DMS153 (cell line): ENCODE data around the gene OBSL1.

ENCODE experiments used
- DNase-seq: peaks from one replicate; lab custom pipeline; 2025; lab: John Stamatoyannopoulos, UW

The OBSL1 gene

GRCh38 chr2:219530048-219530963 is 41.0 kb downstream of the OBSL1 start:
- peak; percentile 62 for DNase-seq

DNA sequence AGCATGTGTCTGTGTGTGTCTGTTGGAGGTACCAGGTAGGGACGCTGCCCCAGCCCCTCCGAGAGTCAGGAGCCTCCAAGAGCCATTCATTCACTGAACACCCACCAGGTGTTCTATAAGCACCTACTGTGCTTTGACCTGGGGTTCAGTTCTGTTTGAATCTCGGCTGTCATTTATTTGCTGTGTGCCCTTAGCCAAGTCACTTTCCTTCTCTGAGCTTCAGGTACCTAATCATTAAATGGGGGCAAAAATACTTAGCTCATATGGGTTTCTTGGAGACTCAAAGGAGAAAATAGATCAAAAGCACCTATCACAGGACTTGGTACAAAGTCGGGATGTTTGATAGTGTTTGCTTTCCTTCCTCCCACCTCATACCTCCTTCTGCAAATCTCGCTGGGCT is 43.9 kb downstream of the OBSL1 start:
- DNase-seq = no peak

DNA sequence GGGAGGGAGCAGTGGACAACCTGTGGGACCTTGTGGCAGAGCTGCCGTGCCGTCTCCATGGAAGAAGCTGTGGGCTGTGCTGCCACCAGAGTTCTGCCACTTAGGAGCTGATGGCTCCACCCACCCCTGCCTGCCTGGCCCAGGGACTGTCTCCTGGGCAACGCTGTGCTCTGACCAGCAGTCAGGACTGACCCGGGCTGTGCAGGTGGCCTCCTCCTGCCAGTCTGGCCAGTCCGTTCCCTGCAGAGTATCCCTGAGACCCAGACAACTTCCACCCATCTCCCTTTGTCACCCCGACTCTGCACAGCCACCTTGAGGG is 44.3 kb downstream of the OBSL1 start:
- no peak for DNase-seq

GRCh38 chr2:219526320-219527075 is 44.8 kb downstream of the OBSL1 start:
- no peak for DNase-seq

GRCh38 chr2:219525533-219526232 is 45.7 kb downstream of the OBSL1 start:
- DNase-seq = no peak

DNA sequence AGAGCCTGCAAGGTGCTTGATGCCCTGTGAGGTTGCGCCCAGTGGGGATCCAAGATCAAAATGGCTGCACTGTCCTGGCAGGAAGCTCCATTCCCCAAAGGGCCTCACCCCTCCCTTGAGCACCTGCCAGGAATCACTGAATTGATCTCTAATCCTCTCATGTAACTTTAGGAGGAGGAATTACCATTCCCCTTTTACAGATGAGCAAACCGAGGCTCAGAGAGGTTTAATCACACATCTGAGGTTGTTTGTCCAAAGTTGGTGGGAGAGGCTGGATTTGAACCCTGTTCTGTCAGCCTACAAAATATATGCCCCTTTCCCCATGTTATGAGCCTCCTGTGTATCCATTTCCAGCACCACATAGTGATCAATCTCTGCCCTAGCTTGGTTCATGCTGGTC is 46.5 kb downstream of the OBSL1 start:
- no peak for DNase-seq

DNA sequence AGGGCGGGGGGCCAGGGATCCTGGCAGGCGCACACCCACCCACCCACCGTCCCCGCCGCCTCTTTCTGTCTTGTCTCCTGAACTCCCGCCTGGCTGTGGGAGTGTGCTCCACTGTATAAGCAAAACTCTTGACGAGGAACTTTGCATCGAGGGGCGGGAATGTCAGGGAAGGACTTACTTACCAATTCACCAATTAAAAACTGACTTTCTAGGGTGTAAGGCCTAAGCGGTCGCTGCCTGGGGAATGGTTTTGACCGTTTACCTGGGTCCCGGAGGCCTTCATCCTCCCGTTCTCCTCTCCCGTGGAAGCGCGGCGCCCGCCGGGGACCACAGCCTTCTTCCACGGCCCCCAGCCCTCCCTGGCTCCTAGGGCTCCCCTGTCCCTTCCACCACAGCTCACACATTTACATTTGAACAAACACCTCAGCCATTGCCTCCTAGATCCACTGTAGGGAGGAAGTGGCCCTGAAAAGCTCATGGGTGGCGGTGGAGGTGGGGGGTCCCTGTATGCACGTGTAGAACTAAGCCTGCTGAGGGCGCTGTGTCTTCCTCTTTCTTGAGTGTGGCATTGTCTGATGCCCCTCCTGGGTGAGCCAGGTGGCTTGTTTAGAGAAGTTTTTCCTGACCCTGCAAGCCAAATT is 48.2 kb downstream of the OBSL1 start:
- DNase-seq = no peak

- peak; percentile 16 for DNase-seq
Observed at GRCh38 chr2:219522111-219523030, 49.0 kb downstream of the OBSL1 start.

DNA sequence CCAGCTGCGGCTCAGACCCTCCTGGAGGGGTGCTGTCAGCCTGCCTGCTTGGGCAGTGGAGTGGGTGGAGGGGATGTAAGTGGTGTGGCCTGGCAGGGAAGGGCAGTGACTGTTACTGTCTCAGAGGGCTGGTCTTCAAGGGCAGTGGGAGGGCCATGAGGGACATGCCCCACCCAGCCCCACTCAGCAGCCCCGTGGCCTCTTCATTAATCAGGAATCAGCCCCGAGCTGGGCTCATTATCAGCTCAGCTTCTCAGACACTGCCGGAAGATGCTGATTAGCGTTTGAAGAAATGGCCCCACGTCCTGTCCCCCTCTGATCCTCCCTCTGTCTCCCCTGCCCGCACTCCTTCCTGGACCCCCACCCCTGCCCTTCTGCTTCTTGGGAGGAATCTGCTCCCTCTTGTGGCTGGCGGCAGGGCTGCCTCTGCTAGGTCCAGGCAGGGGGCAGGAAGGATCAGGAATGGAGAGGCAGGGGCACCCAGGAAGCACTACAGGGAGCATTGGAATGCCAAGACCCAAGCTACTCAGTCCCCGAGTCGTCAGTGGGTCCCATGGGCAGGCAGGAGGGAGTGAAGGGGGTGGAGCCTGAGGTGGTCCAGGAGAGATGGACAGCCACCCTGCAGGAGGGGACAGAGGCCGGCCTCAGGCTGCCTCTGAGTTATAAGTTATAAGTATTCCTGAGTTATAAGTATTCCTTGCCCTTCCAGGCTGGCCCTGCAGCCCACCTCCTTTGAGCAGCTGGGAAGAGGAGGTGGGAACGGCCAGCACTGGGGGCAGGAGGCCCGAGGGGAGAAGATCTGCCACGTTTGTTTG is 50.1 kb downstream of the OBSL1 start:
- DNase-seq = no peak

- no peak for DNase-seq
Observed at GRCh38 chr2:219520079-219520478, 51.3 kb downstream of the OBSL1 start.

- DNase-seq = no peak
Observed at GRCh38 chr2:219519526-219519916, 51.8 kb downstream of the OBSL1 start.

- no peak for DNase-seq
Observed at GRCh38 chr2:219517954-219518778, 53.2 kb downstream of the OBSL1 start.

GRCh38 chr2:219516888-219517287 is 54.5 kb downstream of the OBSL1 start:
- DNase-seq = no peak

- no peak for DNase-seq
Observed at GRCh38 chr2:219515874-219516629, 55.3 kb downstream of the OBSL1 start.

- no peak for DNase-seq
Observed at GRCh38 chr2:219514836-219515235, 56.5 kb downstream of the OBSL1 start.

GRCh38 chr2:219514196-219514761 is 57.1 kb downstream of the OBSL1 start, which contains the start of gene ASIC4:
ASIC4 (plus strand) TSS chr2:219514482; CDS start chr2:219514725, 243 bp downstream.
- no peak for DNase-seq

DNA sequence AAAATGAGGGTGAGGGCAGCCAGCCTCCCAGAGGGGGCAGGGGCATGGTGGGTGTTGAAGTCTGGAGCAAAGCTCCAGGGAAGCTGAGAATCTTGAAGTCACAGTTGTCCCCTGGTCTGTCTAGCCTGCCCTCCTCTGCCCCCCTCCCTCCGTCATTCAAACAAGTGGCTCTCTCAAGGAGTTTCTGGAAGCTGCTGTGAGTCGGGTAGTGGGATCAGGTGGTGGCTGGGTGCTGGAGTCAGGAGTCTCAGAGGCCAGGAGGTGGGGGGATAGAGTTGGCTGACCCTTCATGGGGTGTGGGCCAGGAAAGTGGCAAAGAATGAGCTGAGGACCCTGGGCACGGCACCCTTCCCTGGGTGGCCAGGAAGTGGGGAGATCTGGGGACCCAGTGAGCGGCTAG is 57.6 kb downstream of the OBSL1 start:
- DNase-seq = no peak
